SW 1271 (cell line): Measurements from ENCODE around the gene PKN2.

ENCODE experiments used
- DNase-seq, 2 experiments: peaks; one replicate each; lab custom pipeline; 2025; lab: John Stamatoyannopoulos, UW

PKN2 gene

DNA sequence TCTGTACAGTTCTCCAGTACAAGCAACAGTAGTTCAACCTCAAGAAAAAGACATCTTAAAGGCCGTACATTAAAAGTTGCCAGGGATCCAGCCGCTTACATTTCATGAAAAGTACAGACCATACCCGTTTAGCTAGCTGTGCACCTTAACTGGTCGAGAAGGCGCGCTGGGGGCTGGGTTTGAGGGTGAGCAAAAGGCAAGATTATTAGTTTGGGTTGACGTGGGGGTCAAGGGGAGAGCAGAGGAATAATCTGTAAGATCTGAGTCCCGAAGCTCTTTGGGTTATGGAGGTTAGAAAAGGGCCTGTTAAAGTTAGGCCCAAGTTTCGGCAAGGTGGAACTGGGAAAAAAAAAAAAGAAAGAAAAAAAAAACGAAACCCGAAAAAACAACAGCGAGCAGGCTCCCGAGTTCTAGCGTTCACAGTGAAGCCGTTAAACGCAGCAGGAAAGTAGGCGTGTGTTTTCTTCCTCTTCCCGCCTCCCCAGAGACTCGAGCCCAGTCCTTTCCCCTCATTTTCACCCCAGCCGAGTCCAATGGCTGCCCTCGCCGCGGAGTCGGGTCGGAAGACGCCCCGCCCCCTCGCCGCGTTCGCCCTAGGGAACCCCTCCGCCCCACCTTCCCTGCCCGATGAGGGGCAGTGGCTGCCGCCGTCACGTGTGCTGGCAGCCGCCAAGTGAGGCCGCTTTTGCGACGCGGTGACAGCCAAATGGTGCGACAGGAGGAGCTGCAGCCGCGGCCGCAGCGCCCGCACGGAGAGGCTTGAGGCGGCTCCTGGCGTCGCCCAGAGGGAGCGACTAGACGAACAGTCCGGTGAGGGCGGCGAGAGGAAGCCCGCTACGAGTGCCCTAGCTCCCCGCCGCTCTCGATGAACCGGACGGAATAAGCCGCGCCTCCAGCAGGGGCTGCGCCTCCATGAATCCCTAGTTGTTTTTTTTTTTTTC is at the start of gene PKN2:
PKN2 (plus strand) TSS at position 733 of the 941 bp plus-strand sequence. CDS start 308 bp downstream, outside the sequence.
- peak; percentile 89 to 93 for DNase-seq

DNA sequence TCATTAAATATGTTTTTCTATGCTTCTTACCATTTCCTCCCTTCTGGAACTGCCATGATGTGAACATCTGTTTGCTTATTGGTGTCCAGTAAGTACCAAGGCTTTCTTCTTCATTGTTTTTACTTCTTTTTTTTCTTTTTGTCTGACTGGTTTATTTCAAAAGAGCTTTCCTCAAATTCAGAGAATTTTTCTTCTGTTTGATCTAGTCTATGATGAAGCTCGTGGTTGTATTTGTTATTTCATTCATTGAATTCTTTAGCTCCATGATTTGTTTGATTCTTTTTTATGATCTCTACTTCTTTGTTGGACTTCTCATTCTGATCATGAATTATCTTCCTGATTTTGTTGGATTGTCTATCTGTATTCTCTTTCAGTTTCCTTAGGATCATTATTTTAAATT is 49.5 kb upstream of the PKN2 start:
- DNase-seq: no peak

DNA sequence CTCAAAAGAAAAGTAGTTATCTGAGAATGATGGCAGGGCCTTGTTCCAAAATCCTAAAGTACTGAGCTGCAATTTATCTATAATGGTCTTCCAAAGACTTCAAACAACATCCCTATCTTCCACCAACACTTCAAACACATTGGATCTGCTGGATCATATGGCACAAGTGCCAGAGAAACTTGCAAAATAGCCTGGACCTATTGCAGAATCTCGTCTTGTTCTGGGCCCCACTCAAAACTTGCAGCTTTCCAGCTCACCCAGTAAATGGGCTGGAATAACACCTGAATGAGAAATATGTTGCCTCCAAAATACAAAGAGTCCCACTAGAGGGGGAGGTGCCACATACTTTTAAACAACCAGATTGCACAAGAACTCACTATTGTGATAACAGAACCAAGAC is 44.0 kb upstream of the PKN2 start:
- no peak for DNase-seq

DNA sequence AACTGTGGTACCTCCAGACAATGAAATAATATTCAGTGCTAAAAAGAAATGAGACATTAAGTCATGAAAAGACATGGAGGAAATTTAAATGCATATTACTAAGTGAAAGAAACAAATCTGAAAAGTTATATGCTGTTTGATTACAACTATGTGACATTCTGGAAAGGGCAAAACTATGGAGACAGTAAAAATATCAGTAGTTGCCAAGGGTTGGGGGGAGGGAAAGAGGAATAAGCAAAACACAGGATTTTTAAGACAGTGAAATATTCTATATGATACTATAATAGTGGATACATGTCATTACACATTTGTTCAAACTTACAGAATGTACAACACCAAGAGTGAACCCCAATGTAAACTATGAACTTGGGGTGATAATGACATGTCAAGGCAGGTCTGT is 38.2 kb upstream of the PKN2 start:
- no peak for DNase-seq

DNA sequence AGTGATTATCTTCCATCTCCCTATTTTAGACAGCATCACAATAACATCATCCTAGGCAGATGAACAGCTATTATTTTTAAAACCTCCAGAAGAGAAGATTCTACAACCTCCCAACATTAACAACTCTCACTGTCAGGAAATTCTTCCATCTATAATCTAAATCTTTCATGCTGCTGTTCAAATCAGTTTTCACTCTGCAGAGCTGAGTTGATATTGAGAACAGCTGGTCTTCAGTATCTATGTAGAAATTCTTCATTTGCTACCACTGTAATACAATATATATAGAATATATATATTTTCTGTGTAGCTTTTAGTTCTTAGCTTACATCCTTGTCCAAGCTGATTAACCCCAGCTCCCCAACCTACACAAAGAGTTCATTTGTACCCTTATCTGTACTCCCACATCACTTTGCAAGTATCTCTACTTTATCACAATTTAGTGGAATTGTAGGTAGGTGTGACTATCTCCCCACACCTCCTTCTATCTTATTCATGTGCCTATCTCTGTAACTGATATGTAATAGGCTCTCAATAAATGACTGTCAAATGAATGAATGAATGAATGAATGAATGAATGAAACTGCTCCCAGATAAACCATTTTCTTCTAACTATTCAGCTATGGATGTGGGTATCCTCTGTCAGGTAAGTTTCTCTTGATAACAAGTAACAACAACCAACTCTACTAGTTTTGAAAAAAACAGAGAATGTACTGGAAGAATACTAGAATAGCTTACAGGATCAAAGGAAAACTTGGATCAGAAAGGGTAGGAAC is 37.4 kb upstream of the PKN2 start:
- DNase-seq: no peak

DNA sequence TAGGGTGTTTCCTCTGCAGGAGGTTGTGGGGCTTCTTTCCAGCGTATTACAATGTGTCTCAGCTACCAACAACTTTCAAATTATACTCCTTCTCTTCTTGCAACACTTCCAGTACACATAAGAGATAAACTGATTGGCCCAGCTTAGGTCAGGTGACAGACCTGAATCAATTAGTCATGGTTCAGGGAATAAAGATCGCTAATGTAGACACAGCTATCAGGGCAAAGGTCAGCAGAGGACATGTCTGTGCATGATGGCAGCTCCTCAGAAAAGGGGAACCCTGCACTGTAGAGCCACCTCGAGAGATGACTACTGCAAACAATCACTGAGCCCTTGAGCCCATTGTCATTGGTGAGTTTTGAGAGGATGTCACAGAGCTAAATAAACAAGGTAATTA is 36.8 kb upstream of the PKN2 start:
- no peak for DNase-seq

DNA sequence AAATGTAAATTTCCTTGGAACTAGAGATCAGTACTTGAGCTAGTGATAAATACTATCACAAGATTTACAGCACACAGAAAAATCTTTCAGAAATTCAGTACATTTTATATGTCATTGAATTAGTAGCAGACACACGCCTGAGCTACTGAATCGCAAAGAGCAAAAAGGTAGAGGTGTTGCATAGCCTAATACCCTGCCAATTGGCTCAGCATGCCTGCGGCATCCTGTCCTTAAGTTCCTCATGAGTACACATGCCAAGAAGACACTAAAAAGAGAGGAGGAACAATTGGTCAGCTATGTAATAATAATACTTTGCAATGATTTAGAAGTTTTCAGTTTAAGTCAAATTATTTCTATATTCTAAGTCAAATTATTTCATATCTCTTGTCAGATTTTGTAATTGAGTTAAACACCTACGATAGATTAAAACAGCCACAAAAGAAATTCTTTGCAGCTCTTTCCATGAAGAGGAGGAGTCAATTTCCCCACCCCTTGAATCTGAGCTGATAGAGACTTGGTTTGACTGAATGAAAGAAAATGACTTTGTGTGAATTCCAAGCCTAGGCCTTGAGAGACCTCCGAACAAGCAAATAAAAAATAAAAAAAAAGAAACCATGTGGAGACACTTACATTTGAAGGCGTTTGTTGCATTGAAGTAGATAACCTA is 36.2 kb upstream of the PKN2 start:
- DNase-seq: no peak

DNA sequence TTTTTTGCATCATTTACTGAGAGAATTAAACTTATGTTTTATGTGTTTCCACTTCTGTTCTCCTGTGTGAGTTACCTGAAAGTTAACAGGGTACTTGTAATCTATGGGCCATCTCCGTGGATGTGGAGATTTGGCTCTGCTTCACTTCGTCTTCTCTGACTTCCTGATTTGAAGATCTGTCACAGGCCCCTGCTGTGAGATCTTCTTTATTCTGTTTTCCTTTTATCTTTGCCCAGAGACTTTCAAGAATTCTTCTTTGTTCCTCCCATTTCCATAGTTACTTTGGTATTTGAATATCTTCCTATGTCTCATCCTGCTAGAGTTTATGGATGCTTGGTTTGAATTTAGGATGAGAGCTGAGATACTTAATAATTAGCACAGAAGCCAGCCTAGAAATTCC is 35.4 kb upstream of the PKN2 start:
- no peak for DNase-seq

DNA sequence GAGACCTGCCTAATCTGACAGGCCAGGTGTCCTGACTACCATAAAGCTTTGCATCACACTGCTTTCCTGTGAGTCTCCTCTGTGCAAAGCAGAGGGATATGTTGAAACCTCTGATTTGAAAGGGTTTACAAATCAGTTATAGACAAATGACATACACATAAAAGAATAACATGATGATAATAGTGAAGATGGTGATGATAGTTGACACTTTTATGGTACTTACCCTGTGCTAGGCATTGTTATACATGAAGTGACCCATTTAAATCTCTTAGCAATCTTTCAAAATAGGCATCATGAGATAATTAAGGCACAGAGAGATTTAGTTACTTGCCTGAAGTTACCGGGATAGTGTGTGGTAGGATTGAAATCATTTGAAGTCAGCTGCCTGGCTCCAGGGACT is 34.1 kb upstream of the PKN2 start:
- DNase-seq: no peak

DNA sequence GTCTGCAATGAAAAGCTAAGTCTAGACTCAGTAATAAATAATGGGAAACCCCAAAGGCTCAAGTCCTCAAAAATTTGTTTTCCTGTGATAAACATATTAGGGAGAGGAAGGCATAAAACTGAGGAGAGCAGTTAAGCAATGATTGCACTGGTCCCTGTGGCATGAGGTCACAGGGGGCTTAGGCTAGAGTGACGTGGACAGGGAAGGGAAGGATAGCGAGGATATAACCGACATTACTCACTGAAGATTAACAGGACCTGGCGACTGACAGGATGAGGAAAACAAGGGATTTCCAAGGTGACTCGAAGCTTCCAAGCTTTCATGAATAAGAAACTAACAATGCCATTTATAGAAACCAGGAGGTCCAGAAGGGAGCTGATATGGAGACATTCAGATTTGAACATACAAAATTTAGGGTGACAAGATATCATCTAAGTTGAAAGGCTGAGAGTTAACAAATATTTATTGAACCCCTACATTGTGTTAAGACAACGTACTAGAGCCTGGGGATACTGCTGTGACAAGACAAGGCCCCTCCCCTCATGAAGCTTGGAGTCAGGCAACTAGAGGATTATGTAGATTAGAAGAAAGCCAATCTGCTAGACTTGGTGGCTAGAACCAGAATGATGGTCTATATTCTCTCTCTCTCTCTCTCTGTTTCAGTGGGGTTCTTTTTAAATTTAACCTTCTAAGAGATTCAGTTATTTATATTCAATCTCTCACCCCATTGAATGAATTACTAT is 33.2 kb upstream of the PKN2 start:
- no peak for DNase-seq

DNA sequence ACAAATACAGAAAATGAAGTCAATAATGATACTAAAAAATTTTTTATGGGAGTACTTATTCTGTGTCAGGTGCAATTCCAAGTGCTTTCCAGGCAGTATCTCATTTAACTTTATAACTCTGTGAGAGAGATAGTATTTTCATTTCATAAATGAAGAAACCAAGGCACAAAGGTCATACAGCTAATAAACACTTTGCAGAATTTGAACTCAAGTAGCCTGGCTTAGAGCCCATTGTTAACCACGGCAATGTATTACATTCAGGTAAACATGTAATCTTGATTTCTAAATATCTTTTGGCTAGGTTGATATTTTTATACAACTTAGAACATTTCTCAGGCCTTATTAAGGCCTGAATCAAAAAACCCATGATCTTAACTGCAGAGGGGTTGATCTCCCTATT is 28.9 kb upstream of the PKN2 start:
- DNase-seq: no peak

DNA sequence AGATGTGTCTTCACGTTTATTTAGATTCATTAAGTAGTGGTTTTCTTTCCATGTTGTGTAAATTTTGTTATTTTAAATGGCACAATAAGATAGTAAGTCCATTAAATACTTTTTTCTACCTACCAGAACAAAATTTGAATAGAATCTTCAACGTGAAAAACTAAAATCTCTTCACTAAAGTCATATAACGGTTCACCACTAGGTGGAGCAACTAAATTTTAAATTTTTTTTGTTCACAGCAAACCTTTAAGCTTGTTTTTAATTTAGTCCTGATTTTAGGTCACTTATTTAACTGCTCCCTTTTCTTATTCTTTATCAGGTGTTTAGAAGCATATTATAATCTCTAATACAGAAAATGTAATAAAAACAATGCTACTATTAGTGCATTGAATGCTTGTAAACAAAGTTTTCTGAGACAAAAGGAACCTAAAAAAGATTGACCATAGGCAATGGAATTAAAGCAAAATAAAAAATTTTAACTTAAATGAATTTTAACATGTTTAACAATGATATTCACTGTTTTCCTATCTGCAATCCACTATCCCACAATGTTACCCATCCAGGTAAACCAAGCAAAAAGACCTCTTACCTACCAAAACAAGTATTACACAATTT is 28.3 kb upstream of the PKN2 start:
- peak in 1 of 2 experiments; percentile 10 for DNase-seq

DNA sequence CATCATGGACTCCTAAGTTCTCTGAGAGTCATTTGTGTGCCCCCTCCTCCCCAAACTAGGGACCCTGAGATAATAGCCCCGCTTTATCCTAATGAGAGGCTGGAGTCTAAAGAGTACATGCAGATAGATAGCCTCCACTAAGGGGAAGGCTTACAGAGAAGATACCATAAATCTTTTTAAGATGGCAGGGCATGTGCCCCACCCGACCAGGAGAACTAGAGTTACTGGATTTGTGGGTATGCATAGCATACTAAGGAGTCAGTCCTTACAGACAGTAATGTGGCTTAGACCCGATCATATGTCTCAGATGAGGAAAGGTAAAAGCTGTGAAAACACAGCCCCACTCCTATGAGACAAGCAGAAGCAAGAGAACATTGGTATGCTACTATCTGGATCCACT is 25.7 kb upstream of the PKN2 start:
- no peak for DNase-seq

DNA sequence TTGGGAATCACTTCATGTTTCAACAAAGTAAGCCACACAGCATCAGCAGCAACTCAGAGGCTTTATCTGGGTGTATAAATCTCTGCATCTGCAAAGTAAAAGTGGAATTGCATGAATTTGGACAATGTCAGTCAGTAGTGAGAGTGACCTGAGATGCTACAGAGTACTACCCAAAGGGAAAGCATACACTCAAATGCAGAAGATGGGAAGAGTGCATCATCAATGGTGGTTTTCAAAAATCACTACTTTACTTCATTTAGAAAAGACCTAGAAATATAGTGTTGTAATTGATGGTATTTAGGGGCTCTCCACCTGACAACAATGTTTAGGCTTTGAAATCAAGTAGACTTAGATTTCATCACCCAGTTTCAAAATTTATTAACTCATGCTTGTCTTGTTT is 24.5 kb upstream of the PKN2 start:
- no peak for DNase-seq

DNA sequence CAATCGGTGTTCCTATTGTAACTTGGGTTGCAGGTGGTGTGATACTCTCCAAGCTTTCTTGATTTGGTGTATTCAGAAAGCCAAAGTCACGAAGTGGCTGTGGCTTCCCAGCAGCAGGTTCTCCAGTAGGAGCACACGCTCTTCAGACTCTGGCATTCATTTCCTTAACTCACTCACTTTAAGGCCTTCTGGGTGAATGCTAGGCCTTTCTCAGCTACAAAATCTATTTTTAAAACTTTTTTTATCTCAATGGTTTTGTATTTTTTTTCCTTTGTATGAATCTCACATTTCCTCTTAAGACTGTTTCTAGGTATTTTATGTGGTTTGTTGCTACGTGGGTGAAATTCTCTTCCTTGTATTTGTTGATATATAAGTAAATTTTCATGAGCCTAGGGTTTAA is 22.9 kb upstream of the PKN2 start:
- DNase-seq: no peak

DNA sequence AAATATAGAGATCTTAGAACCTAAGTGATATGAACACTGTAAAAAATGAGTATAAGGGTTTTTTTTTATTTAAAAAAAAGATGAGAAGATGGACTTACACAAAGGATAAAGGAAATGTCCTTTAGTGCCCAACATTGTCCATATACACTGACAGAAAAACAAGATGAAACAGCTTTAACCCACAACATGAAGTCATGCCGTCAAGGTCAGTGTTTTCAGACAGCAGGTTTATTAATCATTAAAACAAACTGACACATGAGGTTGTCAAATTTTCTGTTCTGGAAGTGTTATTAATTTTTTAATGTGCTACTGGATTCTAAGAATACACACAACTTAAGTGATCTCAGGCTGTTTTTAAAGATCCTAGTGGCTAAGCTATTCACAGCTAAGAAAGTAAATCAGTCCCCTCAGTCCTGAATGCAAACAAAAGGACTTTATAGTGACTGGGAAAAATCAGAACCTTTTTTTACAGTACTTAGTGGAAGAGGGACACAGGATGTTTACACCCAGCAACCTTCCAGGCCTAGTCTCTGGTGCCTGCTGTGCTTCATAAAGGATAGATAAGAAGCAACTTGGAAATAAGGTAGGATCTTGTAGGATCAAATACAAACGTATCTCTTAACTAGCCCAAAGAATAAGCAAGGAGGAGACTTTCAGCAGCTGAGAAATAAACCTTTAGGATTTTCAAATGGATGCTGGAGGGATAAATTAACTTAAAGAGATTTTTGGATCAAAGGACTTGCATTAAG is 21.9 kb upstream of the PKN2 start:
- DNase-seq: no peak

DNA sequence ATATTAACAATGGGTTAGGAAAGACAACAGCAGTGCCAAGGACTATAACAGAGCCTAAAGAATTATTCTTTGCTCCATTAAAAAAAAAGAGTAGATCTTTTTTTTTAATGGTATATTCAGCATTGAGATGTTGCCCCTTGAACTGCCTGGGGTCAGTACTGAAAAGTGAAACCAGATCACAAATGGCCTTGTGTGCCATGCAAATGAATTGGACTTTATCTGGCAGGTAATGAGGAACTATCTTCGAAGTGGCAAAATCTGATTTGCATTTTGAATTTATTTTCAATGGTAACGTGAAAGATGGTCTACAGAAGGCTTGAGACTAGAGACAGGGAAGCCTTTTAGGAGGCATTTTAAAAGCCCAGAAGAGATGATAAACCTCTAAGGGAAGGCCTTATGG is 21.4 kb upstream of the PKN2 start:
- no peak for DNase-seq

DNA sequence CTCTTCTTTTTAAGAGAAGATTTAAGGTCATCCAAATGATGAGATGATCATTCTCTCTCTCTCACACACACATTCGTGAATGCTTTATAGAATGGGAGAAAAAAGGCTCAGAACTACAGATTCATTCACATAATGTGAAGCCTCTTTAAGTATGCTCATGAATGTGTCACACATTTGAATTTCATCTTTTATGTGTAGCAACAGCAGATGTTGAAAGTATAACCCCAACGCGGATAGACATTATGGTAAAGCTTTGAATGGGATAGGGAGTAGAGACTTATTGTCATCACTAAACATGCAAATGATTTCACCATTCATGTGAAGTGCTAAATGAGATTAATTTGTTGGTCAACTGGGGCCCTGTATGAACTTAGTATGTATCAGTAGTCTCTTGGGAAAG is 15.7 kb upstream of the PKN2 start:
- no peak for DNase-seq

DNA sequence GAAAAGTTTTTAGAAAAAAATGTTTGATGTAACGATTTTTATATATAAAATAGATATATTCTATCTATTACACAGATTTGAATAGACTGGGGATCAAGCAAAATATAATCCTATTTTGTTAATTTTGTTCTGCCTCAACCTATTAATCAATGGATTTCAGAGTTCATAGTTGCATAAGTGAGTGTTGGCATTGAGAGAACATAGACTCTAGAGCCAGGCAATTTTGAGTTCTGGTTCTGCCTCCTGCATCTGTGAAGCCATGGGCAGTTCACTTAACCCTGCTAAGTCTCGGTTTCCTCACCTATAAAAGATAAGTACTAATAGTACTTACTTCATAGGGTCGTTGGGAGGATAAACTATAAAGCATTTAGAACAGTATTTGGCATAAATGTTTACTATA is 13.6 kb upstream of the PKN2 start:
- no peak for DNase-seq

DNA sequence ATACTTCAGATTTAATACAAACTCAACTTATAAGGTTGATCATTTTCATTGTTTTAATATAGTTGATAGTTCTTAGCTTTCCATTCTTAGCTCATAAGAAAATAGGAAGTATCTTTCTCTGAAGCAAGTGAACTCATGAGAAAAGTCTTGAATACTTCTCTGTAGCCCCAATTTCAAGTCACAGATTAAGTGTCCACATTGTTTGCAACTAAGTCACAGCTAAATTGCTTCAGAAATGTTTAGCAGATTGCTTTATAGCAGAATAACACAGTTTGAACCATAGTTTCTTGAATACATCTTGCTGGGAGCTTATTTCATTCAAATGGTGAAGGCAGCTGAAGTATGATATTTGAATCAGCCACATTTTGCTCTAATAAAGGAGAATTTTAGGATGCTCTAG is 10.6 kb upstream of the PKN2 start:
- DNase-seq: no peak

DNA sequence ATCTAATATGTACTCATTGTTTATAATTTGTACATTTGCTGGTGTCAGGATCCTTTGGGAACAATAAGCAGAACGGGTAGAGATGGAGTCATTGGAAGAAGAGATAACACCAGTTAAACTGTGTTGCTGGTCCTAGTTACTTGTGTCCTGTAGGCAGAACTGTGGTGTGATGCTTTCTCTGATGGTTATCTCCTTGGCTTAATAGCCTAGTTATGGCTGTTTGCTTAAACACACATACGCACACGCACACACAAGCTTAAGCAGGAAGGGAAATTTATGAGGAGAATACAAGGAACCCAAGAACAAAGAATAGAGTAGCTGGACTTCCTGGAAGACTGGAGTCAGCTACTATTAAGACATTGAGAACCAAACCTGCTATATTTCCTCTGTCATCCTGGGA is 5.7 kb upstream of the PKN2 start:
- DNase-seq: no peak
